HepG2 (cell line): ENCODE data around the gene DOK7. TPM values are rescaled to one million over a fixed set of nuclear protein-coding genes. Genes with fewer than 3 reads are reported as not detected.

ENCODE experiments used
- ATAC-seq: fragments of 200-7000 bp; cut with Tn5 transposase; 3 replicates; pipeline ENCODE4 v1.9.1; 2020; ENCODE audit warnings: mild to moderate bottlenecking, moderate library complexity
- BruUV-seq: library from RNA; stranded (reverse); fragments of 400-500 nt; replicated peaks from 2 replicates; lab custom pipeline; 2021; lab: Mats Ljungman, UMichigan
- CTCF ChIA-PET: fragments of 300-600 bp; formaldehyde crosslinking; extraction: SDS; loops from one replicate; lab custom pipeline; 2021; ENCODE audit warnings: low total read pairs, inconsistent platforms, low intra/inter-chr PET ratio; lab: Yijun Ruan, JAX
- POLR2A ChIA-PET: fragments of 350-600 bp; sonication (Branson Sonifier 250); formaldehyde crosslinking; loops from one replicate; lab custom pipeline; 2020; ENCODE audit warnings: antibody characterized with exemption, inconsistent platforms; lab: Yijun Ruan, JAX
- DNase-seq: peaks from one replicate; pipeline ENCODE4 v3.0.0-alpha.2; 2015; ENCODE audit warnings: low spot score
- FAIRE-seq: peaks from 3 replicates; lab custom pipeline; 2011; peaks lifted over from hg19 to GRCh38; lab: Jason Lieb, UNC
- H2AFZ ChIP-seq: one replicate; pipeline ENCODE4 v1.6.1; 2011; ENCODE audit warnings: low read length, inconsistent platforms
- H3K27ac ChIP-seq: fragments of 300-600 bp; 3 replicates; pipeline ENCODE4 v1.8.0; 2011; ENCODE audit warnings: mixed run types, mild to moderate bottlenecking, mixed read lengths, low read length, inconsistent platforms; ENCODE audit not compliant: insufficient read depth; ENCODE audit errors: extremely low read length
- H3K27me3 ChIP-seq, 2 experiments: fragments of 200-600 bp in 1 of 2; 2 replicates in 1 of 2; 3 replicates in 1 of 2; pipeline versions ENCODE4 v1.6.0 to v1.8.0; 2011; ENCODE audit warnings: low read length in 2 of 2, mild to moderate bottlenecking in 2 of 2, moderate library complexity in 2 of 2, inconsistent platforms in 1 of 2; ENCODE audit not compliant: insufficient read depth in 2 of 2, control insufficient read depth in 1 of 2
- H3K36me3 ChIP-seq, 2 experiments: fragments of 200-600 bp in 1 of 2; replicated peaks in 1 of 2; 2 replicates in 1 of 2; 3 replicates in 1 of 2; pipeline versions ENCODE4 v1.5.1 to v1.8.0; 2011; ENCODE audit warnings: low read length in 2 of 2, inconsistent platforms in 1 of 2; ENCODE audit not compliant: insufficient read depth in 2 of 2, control insufficient read depth in 1 of 2
- H3K4me1 ChIP-seq: 2 replicates; pipeline ENCODE4 v1.5.1; 2012; ENCODE audit warnings: low read length, inconsistent platforms; ENCODE audit not compliant: insufficient read depth
- H3K4me2 ChIP-seq: 2 replicates; pipeline ENCODE4 v1.6.0; 2011; ENCODE audit warnings: low read depth, low read length, inconsistent platforms
- H3K4me3 ChIP-seq, 3 experiments: fragments of 200-600 bp in 1 of 3; sonication (generic), shearing (Covaris generic) in 1 of 3; replicated peaks in 1 of 3; 2 replicates each; pipeline ENCODE4 v1.5.1; 2011 to 2016; ENCODE audit warnings: low read length in 3 of 3, inconsistent platforms in 2 of 3, low read depth in 2 of 3, mild to moderate bottlenecking in 2 of 3, control low read depth in 1 of 3, mixed read lengths in 1 of 3; ENCODE audit not compliant: insufficient read depth in 1 of 3
- H3K79me2 ChIP-seq: one replicate; pipeline ENCODE4 v1.6.1; 2011; ENCODE audit warnings: low read length, inconsistent platforms; ENCODE audit not compliant: insufficient read depth
- H3K9ac ChIP-seq: 2 replicates; pipeline ENCODE4 v1.6.0; 2011; ENCODE audit warnings: mild to moderate bottlenecking, low read depth, low read length, inconsistent platforms; ENCODE audit not compliant: insufficient read depth
- H3K9me3 ChIP-seq: 2 replicates; pipeline ENCODE4 v1.5.1; 2012; ENCODE audit warnings: mild to moderate bottlenecking, low read length
- H4K20me1 ChIP-seq: 2 replicates; pipeline ENCODE4 v1.6.0; 2011; ENCODE audit warnings: inconsistent platforms, mild to moderate bottlenecking, low read length, moderate library complexity; ENCODE audit not compliant: insufficient read depth
- AGO2 ChIP-seq: fragments of 200-400 bp; formaldehyde crosslinking; optimal IDR thresholded peaks from 2 replicates; pipeline ENCODE3; 2017; ENCODE audit warnings: mild to moderate bottlenecking, low read depth, low read length, moderate library complexity
- GLI4 ChIP-seq: sonication (generic); formaldehyde crosslinking; IDR thresholded peaks from 2 replicates; pipeline ENCODE4 v1.5.1; 2020; ENCODE audit warnings: missing genetic modification reagents, mild to moderate bottlenecking, moderate library complexity, borderline replicate concordance
- HNRNPL ChIP-seq: fragments of 200-400 bp; formaldehyde crosslinking; IDR thresholded peaks from 2 replicates; pipeline ENCODE4 v1.6.1; 2017; ENCODE audit warnings: mild to moderate bottlenecking, low read depth, low read length
- MAFF ChIP-seq: IDR thresholded peaks from 2 replicates; pipeline ENCODE4 v1.6.1; 2011; ENCODE audit warnings: low read depth, low read length, improper control_type of control experiment
- RBFOX2 ChIP-seq: fragments of 200-400 bp; formaldehyde crosslinking; IDR thresholded peaks from 2 replicates; pipeline ENCODE4 v1.6.1; 2017; ENCODE audit warnings: low read depth, mild to moderate bottlenecking, low read length
- RBM22 ChIP-seq: fragments of 200-400 bp; formaldehyde crosslinking; optimal IDR thresholded peaks from 2 replicates; pipeline ENCODE3; 2017; ENCODE audit warnings: mild to moderate bottlenecking, low read length, moderate library complexity
- SMARCC2 ChIP-seq: fragments of 450-650 bp; IDR thresholded peaks from 2 replicates; pipeline ENCODE4 v1.6.1; 2017; ENCODE audit warnings: antibody characterized with exemption, mild to moderate bottlenecking
- SNAI1 ChIP-seq: sonication (generic); formaldehyde crosslinking; IDR thresholded peaks from 2 replicates; pipeline ENCODE4 v1.5.0; 2020; ENCODE audit warnings: mild to moderate bottlenecking, missing genetic modification reagents, borderline replicate concordance
- TOPORS ChIP-seq: sonication (generic); formaldehyde crosslinking; IDR thresholded peaks from 2 replicates; pipeline ENCODE4 v1.8.0; 2023; ENCODE audit warnings: mild to moderate bottlenecking, missing genetic modification reagents
- ZNF546 ChIP-seq: sonication (generic); formaldehyde crosslinking; conservative IDR thresholded peaks from 2 replicates; pipeline ENCODE4 v1.8.1; 2023; ENCODE audit warnings: mild to moderate bottlenecking, missing genetic modification reagents
- ZNF790 ChIP-seq: sonication (generic); formaldehyde crosslinking; IDR thresholded peaks from 2 replicates; pipeline ENCODE4 v1.8.0; 2022; ENCODE audit warnings: missing genetic modification reagents, mild to moderate bottlenecking, borderline replicate concordance
- WGBS: methylation state at CpG from one replicate; pipeline ENCODE4 v1.1.6; 2017; ENCODE audit warnings: low lambda C conversion rate; 5-methylcytosine and 5-hydroxymethylcytosine counted together
- in situ Hi-C: cut with HindIII; loops from 2 replicates; pipeline ENCODE4 v1.10.0; 2017; ENCODE audit warnings: low pct_unique_long_range_greater_than_20kb; ENCODE audit not compliant: extremely low pct_ligation_motif_present
- intact Hi-C: fragments of 100-400 bp; cut with micrococcal nuclease; formaldehyde crosslinking; loops from one replicate; pipeline ENCODE4 v1.10.0; 2022; ENCODE audit not compliant: unreplicated experiment
- polyA plus RNA-seq, 8 experiments: library from polyadenylated mRNA; depleted of rRNA in 3 of 8; stranded (reverse) in 7 of 8; unstranded in 1 of 8; fragments of >200 nt; fragmentation: Illumina TruSeq in 4 of 8; extraction: Trizol in 4 of 8; gene quantifications; 2 replicates each; pipeline versions ENCODE4 v1.2.1 to v1.2.3, GENCODE V29; 2011 to 2016; ENCODE audit warnings: low read depth in 4 of 8, missing spikeins in 1 of 8, mixed read lengths in 1 of 8; ENCODE audit not compliant: insufficient read depth in 1 of 8
- total RNA-seq, 5 experiments: library from RNA; depleted of rRNA; stranded (reverse); fragments of >200 nt; fragmentation: Illumina TruSeq; extraction: Trizol; gene quantifications; 2 replicates each; pipeline ENCODE4 v1.2.3, GENCODE V29; 2016; ENCODE audit warnings: low read depth in 1 of 5
- TF ChIP-seq, protein P1 (sequence below): sonication (generic); formaldehyde crosslinking; IDR thresholded peaks from 2 replicates; pipeline ENCODE4 v1.4.0; 2020; ENCODE audit warnings: mild to moderate bottlenecking, low read depth, missing genetic modification reagents

The DOK7 gene
- total and polyA plus RNA-seq, 2 of the 13 experiments (the other 11 are each of a cell fraction or from before 2014, with no cell fraction given), result 0.03 to 0.07 TPM

DNA sequence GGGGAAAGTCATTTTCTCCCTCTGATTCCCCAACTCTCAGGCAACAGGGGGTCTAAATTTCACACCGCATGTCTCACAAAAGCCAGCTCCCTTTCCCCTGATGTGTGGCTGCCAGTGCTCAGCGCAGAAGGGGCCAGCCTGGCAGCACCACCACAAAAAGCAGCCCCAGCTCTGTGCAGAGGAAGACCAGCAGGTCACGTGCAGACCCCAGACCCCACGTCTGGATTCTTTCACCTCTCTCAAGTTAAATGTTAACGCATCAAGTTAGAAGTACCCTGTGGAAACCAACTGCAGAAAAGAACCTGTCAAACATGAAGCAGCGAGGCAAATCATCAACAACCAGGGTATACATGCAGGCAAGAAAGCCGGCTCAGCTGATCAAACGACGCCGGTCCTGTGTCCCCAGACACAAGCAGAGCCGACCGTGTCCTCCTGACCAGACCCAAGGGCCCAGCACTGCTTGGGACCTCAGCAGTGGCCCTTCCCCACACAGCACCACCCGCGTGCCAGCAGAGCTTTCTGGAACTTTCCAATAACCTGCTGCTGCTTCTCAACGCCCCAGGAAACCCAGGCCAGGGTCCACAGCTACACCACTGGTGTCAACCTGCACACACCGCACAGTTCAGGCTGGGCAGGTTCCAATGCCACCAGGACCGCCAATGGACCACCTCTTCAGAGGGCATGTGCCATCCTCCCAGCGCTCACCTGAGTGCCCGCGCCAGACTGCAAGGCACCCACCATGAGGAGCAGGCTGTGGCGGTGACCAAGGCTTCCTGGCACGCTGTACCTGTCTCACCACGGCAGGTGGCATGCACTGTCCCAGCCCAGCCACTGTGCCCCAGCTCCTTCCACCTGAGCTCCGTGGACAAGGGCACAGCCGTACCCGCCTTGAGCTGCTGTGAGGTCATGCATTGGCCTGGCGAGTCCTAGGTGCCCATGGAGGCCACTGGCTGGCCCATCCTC lies 65.1 kb downstream of the DOK7 start:
- peaks cover 27 to 37% of the 10 kb centered on the region in 2 experiments for H3K36me3 ChIP-seq
- WGBS, result 93% methylated on average over 24 of the region's 27 CpGs
- H3K27me3 ChIP-seq, result no peaks in the 10 kb centered on the region; a peak in 1 of 5 replicates
- in situ Hi-C loops (no loop called here), intact Hi-C loops (no loop called here)
- DNase-seq (no peak), ATAC-seq (no peak), FAIRE-seq (no peak)
- CTCF ChIA-PET, result no interaction called here
- peaks cover 28% of the 10 kb centered on the region for H3K4me1 ChIP-seq
- no peak overlapping the region for H3K4me3 ChIP-seq
- BruUV-seq, result no TSS peak
- H3K9ac ChIP-seq, result no peak overlapping the region
- no peak overlapping the region for H3K4me2 ChIP-seq
- no peaks in the 10 kb centered on the region for H3K9me3 ChIP-seq
- POLR2A ChIA-PET, result no interaction called here
- peaks cover 40% of the 10 kb centered on the region for H3K79me2 ChIP-seq
- peaks cover 12% of the 10 kb centered on the region; the same call in 1 of the 2 replicates for H4K20me1 ChIP-seq
- peak; percentile 59; the same call in 1 of the 2 replicates for TF ChIP-seq RBFOX2
- TF ChIP-seq ZNF546, result no peak
- TF ChIP-seq GLI4 (CRISPR knock-in tag), result no peak
- TF ChIP-seq TOPORS (CRISPR knock-in tag), result no peak
- TF ChIP-seq ZNF790 (CRISPR knock-in tag), result no peak
- TF ChIP-seq SMARCC2, result no peak
- TF ChIP-seq SNAI1 (CRISPR knock-in tag), result no peak
- TF ChIP-seq HNRNPL, result 0 out of 2 replicates have a peak, but pooled peaks have one; percentile 44
- TF ChIP-seq, protein P1, sequence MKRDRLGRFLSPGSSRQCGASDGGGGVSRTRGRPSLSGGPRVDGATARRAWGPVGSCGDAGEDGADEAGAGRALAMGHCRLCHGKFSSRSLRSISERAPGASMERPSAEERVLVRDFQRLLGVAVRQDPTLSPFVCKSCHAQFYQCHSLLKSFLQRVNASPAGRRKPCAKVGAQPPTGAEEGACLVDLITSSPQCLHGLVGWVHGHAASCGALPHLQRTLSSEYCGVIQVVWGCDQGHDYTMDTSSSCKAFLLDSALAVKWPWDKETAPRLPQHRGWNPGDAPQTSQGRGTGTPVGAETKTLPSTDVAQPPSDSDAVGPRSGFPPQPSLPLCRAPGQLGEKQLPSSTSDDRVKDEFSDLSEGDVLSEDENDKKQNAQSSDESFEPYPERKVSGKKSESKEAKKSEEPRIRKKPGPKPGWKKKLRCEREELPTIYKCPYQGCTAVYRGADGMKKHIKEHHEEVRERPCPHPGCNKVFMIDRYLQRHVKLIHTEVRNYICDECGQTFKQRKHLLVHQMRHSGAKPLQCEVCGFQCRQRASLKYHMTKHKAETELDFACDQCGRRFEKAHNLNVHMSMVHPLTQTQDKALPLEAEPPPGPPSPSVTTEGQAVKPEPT, result no peak
- TF ChIP-seq MAFF, result no peak
- peak; percentile 42 for TF ChIP-seq AGO2
- TF ChIP-seq RBM22, result no peak
- H2AFZ ChIP-seq, result no peak overlapping the region
- no peak overlapping the region for H3K27ac ChIP-seq
